GM23338 (cell line): ENCODE results near the gene KRTAP13-1. TPM values are rescaled to one million over a fixed set of nuclear protein-coding genes. Genes with fewer than 3 reads are reported as not detected.

Source experiments
- ATAC-seq: fragments of 200-7000 bp; cut with Tn5 transposase; 3 replicates; pipeline ENCODE4 v1.9.1; 2020
- DNase-seq: peaks from one replicate; pipeline ENCODE4 v3.0.0-alpha.2; 2015; ENCODE audit warnings: low spot score
- H2AFZ ChIP-seq: fragments of 200-600 bp; sonication (generic); 2 replicates; pipeline ENCODE4 v1.8.0; 2016; ENCODE audit warnings: antibody characterized with exemption, mild to moderate bottlenecking, moderate library complexity
- H3F3A ChIP-seq: fragments of 200-600 bp; sonication (generic); replicated peaks from 2 replicates; pipeline ENCODE4 v1.8.0; 2017; ENCODE audit warnings: antibody characterized with exemption, mixed run types, low read depth
- H3K27ac ChIP-seq: fragments of 200-600 bp; sonication (generic); 2 replicates; pipeline ENCODE4 v1.6.1; 2016; ENCODE audit warnings: low read depth
- H3K27me3 ChIP-seq: fragments of 200-600 bp; sonication (generic); 2 replicates; pipeline ENCODE4 v1.8.0; 2016; ENCODE audit warnings: mild to moderate bottlenecking, mixed run types, moderate library complexity; ENCODE audit not compliant: insufficient read depth
- H3K36me3 ChIP-seq: fragments of 200-600 bp; sonication (generic); 2 replicates; pipeline ENCODE4 v1.8.0; 2016; ENCODE audit warnings: mild to moderate bottlenecking; ENCODE audit not compliant: insufficient read depth
- H3K4me1 ChIP-seq: fragments of 200-600 bp; sonication (generic); 2 replicates; pipeline ENCODE4 v1.8.0; 2016; ENCODE audit warnings: mild to moderate bottlenecking, moderate library complexity; ENCODE audit not compliant: insufficient read depth
- H3K4me2 ChIP-seq: fragments of 200-600 bp; sonication (generic); 2 replicates; pipeline ENCODE4 v1.7.1; 2017; ENCODE audit warnings: mixed run types
- H3K4me3 ChIP-seq: fragments of 200-600 bp; sonication (generic); 2 replicates; pipeline ENCODE4 v1.6.1; 2016; ENCODE audit warnings: mixed run types
- H3K79me2 ChIP-seq: fragments of 200-600 bp; sonication (generic); replicated peaks from 2 replicates; pipeline ENCODE4 v1.8.0; 2017; ENCODE audit warnings: mild to moderate bottlenecking; ENCODE audit not compliant: insufficient read depth
- H3K9me2 ChIP-seq: fragments of 200-600 bp; sonication (generic); 2 replicates; pipeline ENCODE4 v1.8.0; 2017; ENCODE audit not compliant: insufficient read depth
- H4K20me1 ChIP-seq: fragments of 200-600 bp; sonication (generic); replicated peaks from 2 replicates; pipeline ENCODE4 v1.8.0; 2017; ENCODE audit warnings: mild to moderate bottlenecking; ENCODE audit not compliant: insufficient read depth
- H3K27ac Mint-ChIP-seq: 2 replicates; pipeline ENCODE4 v1.8.0; 2020; ENCODE audit warnings: inconsistent platforms, mild to moderate bottlenecking, moderate library complexity, mixed read lengths
- H3K27me3 Mint-ChIP-seq: 3 replicates; pipeline ENCODE4 v1.8.0; 2022; ENCODE audit warnings: low read depth, mild to moderate bottlenecking, moderate library complexity, mixed read lengths, inconsistent platforms; ENCODE audit not compliant: insufficient read depth, poor library complexity
- H3K36me3 Mint-ChIP-seq: 3 replicates; pipeline ENCODE4 v1.8.0; 2021; ENCODE audit warnings: low read depth, mild to moderate bottlenecking, inconsistent platforms, moderate library complexity, mixed read lengths
- H3K4me1 Mint-ChIP-seq: 3 replicates; pipeline ENCODE4 v1.8.0; 2020; ENCODE audit warnings: mild to moderate bottlenecking, inconsistent platforms, mixed read lengths
- H3K4me3 Mint-ChIP-seq: 3 replicates; pipeline ENCODE4 v1.8.0; 2021; ENCODE audit warnings: moderate library complexity, mild to moderate bottlenecking, inconsistent platforms, mixed read lengths
- H3K9me3 Mint-ChIP-seq: 3 replicates; pipeline ENCODE4 v1.8.0; 2020; ENCODE audit warnings: moderate library complexity, mild to moderate bottlenecking, inconsistent platforms, mixed read lengths
- CREB1 ChIP-seq: fragments of 250-450 bp; sonication (Bioruptor Pico); IDR thresholded peaks from 2 replicates; pipeline ENCODE4 v1.5.0; 2020; ENCODE audit warnings: low read depth, mild to moderate bottlenecking, moderate library complexity
- CTCF ChIP-seq, 2 experiments: fragments of 200-600 bp in 1 of 2; sonication (generic) in 1 of 2; conservative IDR thresholded peaks; 2 replicates each; pipeline versions ENCODE4 v1.5.1 to v1.6.1; 2016 to 2017; ENCODE audit warnings: antibody characterized with exemption in 2 of 2, low read depth in 2 of 2, mild to moderate bottlenecking in 2 of 2, moderate library complexity in 1 of 2
- EZH2 ChIP-seq: fragments of 200-600 bp; sonication (generic); IDR thresholded peaks from one replicate; pipeline ENCODE4 v1.8.0; 2017; ENCODE audit warnings: antibody characterized with exemption, mild to moderate bottlenecking, low read depth; ENCODE audit not compliant: unreplicated experiment
- EZH2phosphoT487 ChIP-seq: fragments of 200-600 bp; sonication (generic); IDR thresholded peaks from one replicate; pipeline ENCODE4 v1.8.1; 2018; ENCODE audit warnings: antibody characterized with exemption; ENCODE audit not compliant: unreplicated experiment
- JUNB ChIP-seq: IDR thresholded peaks from one replicate; pipeline ENCODE4 v1.6.1; 2016; ENCODE audit warnings: antibody characterized with exemption; ENCODE audit not compliant: unreplicated experiment
- NANOG ChIP-seq: IDR thresholded peaks from 2 replicates; pipeline ENCODE4 v1.6.1; 2016; ENCODE audit warnings: antibody characterized with exemption, borderline replicate concordance
- POLR2AphosphoS5 ChIP-seq: IDR thresholded peaks from 2 replicates; pipeline ENCODE4 v1.6.1; 2016; ENCODE audit warnings: antibody characterized with exemption, low read depth
- STAT1 ChIP-seq: IDR thresholded peaks from one replicate; pipeline ENCODE4 v1.6.1; 2016; ENCODE audit warnings: antibody characterized with exemption; ENCODE audit not compliant: unreplicated experiment
- ZNF114 ChIP-seq: fragments of 250-450 bp; sonication (Bioruptor Pico); IDR thresholded peaks from 2 replicates; pipeline ENCODE4 v1.5.0; 2020; ENCODE audit warnings: mild to moderate bottlenecking, moderate library complexity
- ZNF331 ChIP-seq: fragments of 250-450 bp; sonication (Bioruptor Pico); IDR thresholded peaks from 2 replicates; pipeline ENCODE4 v1.5.0; 2020; ENCODE audit warnings: low read depth, mild to moderate bottlenecking, moderate library complexity
- ZNF462 ChIP-seq: fragments of 250-450 bp; sonication (Bioruptor Pico); IDR thresholded peaks from 2 replicates; pipeline ENCODE4 v1.5.0; 2020; ENCODE audit warnings: mild to moderate bottlenecking, moderate library complexity
- polyA plus RNA-seq: library from polyadenylated mRNA; unstranded; fragments of >200 nt; fragmentation: Nextera tagmentation; extraction: Ambion mirVana; gene quantifications from 2 replicates; pipeline ENCODE4 v1.2.1, GENCODE V29; 2016
- total RNA-seq: library from RNA; depleted of rRNA; stranded (reverse); fragments of >200 nt; shearing (Covaris generic); gene quantifications from 2 replicates; pipeline ENCODE4 v1.2.3, GENCODE V29; 2014

KRTAP13-1 gene
- total and polyA plus RNA-seq, 2 experiments from 2014 or later: not detected

GRCh38 chr21:30434033-30434631 is 38.3 kb downstream of the KRTAP13-1 start:
- Histone ChIP-seq H3K4me2 (no peak overlapping the region), H3F3A (no peaks in the 10 kb centered on the region), H3K27ac (no peak overlapping the region), H3K4me3 (no peak overlapping the region), H3K9me2 (no peaks in the 10 kb centered on the region), H3K36me3 (no peaks in the 10 kb centered on the region), H3K79me2 (no peaks in the 10 kb centered on the region), H3K4me1 (no peaks in the 10 kb centered on the region), H4K20me1 (no peaks in the 10 kb centered on the region), H3K27me3 (no peaks in the 10 kb centered on the region), H2AFZ (no peak overlapping the region)
- DNase-seq: peak; percentile 86
- Mint-ChIP-seq H3K27me3 (no peaks in the 10 kb centered on the region), H3K4me3 (no peak overlapping the region), H3K9me3 (no peaks in the 10 kb centered on the region), H3K36me3 (no peaks in the 10 kb centered on the region), H3K4me1 (peaks cover 9% of the 10 kb centered on the region), H3K27ac (peak overlapping the region; percentile 30; the same call in 1 of the 2 replicates)
- peak; percentile 91 for ATAC-seq
- TF ChIP-seq CTCF (conservative IDR thresholded peaks at IDR 0.05; ENCODE audit: low read depth in 2 of 2) (peak; percentile 65 to 73), ZNF114 (CRISPR knock-in tag) (no peak)

- H3K9me2 ChIP-seq: peaks cover 4% of the 10 kb centered on the region
- H4K20me1 ChIP-seq: no peaks in the 10 kb centered on the region
- H3K36me3 Mint-ChIP-seq: no peaks in the 10 kb centered on the region
- no peak for TF ChIP-seq NANOG
- no peak for TF ChIP-seq POLR2AphosphoS5
- TF ChIP-seq STAT1: no peak
- no peak for TF ChIP-seq ZNF331 (CRISPR knock-in tag)
- TF ChIP-seq ZNF114 (CRISPR knock-in tag): no peak
- no peak for TF ChIP-seq EZH2phosphoT487
- no peak for TF ChIP-seq EZH2
- no peak for TF ChIP-seq CREB1
- no peak for TF ChIP-seq ZNF462 (CRISPR knock-in tag)
- no peak for TF ChIP-seq JUNB
- no peak overlapping the region for H3K4me3 ChIP-seq
- H3K4me1 Mint-ChIP-seq: no peaks in the 10 kb centered on the region
- H3K27ac ChIP-seq: no peak overlapping the region
- DNase-seq: no peak
- no peaks in the 10 kb centered on the region for H3K27me3 Mint-ChIP-seq
- H3K27me3 ChIP-seq: no peaks in the 10 kb centered on the region
- H3K79me2 ChIP-seq: no peaks in the 10 kb centered on the region
- H3K4me1 ChIP-seq: no peaks in the 10 kb centered on the region
- no peak overlapping the region for H3K27ac Mint-ChIP-seq
- no peak overlapping the region for H3K4me3 Mint-ChIP-seq
- ATAC-seq: no peak
- no peaks in the 10 kb centered on the region for H3K9me3 Mint-ChIP-seq
- no peak overlapping the region for H3K4me2 ChIP-seq
- no peak overlapping the region for H2AFZ ChIP-seq
- H3F3A ChIP-seq: no peaks in the 10 kb centered on the region
- no peaks in the 10 kb centered on the region for H3K36me3 ChIP-seq
These were observed 41.3 kb downstream of the KRTAP13-1 start for GRCh38 chr21:30437010-30437565.
